HUES64 (cell line): Measurements from ENCODE around the gene RRAD.

Experiments
- H3K27ac ChIP-seq: 2 replicates; pipeline ENCODE4 v1.7.0; 2013; ENCODE audit warnings: low read depth, low read length, inconsistent platforms
- H3K27me3 ChIP-seq: 2 replicates; pipeline ENCODE4 v1.6.1; 2013; ENCODE audit warnings: mild to moderate bottlenecking, low read length; ENCODE audit not compliant: insufficient read depth
- H3K36me3 ChIP-seq: 2 replicates; pipeline ENCODE4 v1.6.1; 2013; ENCODE audit warnings: mild to moderate bottlenecking, low read length; ENCODE audit not compliant: insufficient read depth
- H3K4me1 ChIP-seq: 2 replicates; pipeline ENCODE4 v1.6.1; 2013; ENCODE audit warnings: mild to moderate bottlenecking, low read length, moderate library complexity; ENCODE audit not compliant: insufficient read depth
- H3K4me3 ChIP-seq: 2 replicates; pipeline ENCODE4 v1.5.1; 2013; ENCODE audit warnings: mild to moderate bottlenecking, low read length, moderate library complexity
- H3K9ac ChIP-seq: 2 replicates; pipeline ENCODE4 v1.6.1; 2013; ENCODE audit warnings: mild to moderate bottlenecking, low read depth, low read length
- H3K9me3 ChIP-seq: 2 replicates; pipeline ENCODE4 v1.6.1; 2013; ENCODE audit warnings: low read depth, low read length; ENCODE audit not compliant: insufficient read depth
- WGBS: fragments of 150-250, 120-280 bp; methylation state at CpG from one replicate; pipeline ENCODE4 v1.1.7; 2013; ENCODE audit warnings: missing lambda C conversion rate; 5-methylcytosine and 5-hydroxymethylcytosine counted together

RRAD gene

DNA sequence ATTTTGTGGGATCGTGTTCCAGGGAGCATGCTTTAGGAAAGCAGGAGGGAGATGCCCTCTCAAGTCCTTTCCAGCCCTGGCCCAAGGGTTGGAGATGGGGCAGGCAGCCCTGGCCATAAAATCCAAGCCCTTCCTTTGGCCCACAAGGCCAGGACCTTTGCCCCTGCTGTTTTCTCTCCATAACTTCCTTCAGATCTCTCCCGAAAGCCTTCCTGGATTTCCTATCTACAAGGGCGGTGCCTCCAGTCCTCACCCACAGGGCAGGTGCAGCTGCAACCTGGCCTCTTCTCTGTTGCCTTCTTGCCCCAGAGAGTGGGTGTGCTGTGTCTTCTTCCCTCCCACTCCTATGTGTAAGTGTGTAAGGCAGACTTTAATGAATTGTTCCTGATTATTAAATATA, 53.5 kb downstream of the RRAD start:
- H3K9ac ChIP-seq = no peak overlapping the region
- no peaks in the 10 kb centered on the region for H3K9me3 ChIP-seq
- no peak overlapping the region for H3K4me3 ChIP-seq
- H3K27ac ChIP-seq = no peak overlapping the region
- H3K4me1 ChIP-seq = no peaks in the 10 kb centered on the region
- H3K27me3 ChIP-seq = peaks cover 10% of the 10 kb centered on the region; the same call in 1 of the 2 replicates
- WGBS = 90% methylated on average over 3 of the region's 3 CpGs
- H3K36me3 ChIP-seq = no peaks in the 10 kb centered on the region
